ENCODE data around the gene UMODL1. TPM values are rescaled to one million over a fixed set of nuclear protein-coding genes. Genes with fewer than 3 reads are reported as not detected.

The UMODL1 gene
- total and polyA plus RNA-seq, 5 donors from 2014 or later, result 0.05 to 0.35 (median 0.07) TPM; not detected in 1

DNA sequence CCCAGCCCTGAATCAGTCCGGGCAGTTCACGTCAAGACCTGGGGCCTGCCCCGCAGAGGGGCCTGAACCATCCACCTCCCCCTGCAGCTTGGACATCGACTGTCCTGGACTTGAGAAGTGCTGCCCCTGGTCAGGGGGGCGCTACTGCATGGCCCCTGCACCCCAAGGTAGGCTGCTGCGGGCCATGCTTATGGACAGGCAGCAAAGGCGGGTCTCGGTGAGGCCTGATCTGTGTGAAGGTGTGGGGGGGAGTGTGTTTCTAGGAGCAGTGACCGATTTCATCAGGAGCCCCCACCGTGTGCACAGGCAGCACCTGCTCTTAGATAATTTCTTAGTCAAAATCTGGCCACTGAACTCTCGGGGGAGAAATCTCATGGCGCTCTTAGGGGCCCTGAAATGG is 13.0 kb downstream of the UMODL1 start:
- Mint-ChIP-seq H3K36me3 (no peaks in the 10 kb centered on the region), H3K4me3 (no peak overlapping the region), H3K4me1 (peaks cover 0 to 9% (median 1%) of the 10 kb centered on the region in 4 donors), H3K27me3 (peaks cover 13% of the 10 kb centered on the region), H3K27ac (no peak overlapping the region), H3K9me3 (peaks cover 0 to 2% (median 0%) of the 10 kb centered on the region in 7 donors)
- Histone ChIP-seq H3K4me3 (ENCODE audit: low read depth, low read length) (no peak overlapping the region), H3K27ac (ENCODE audit: insufficient read depth, low read length, poor library complexity, severe bottlenecking) (no peak overlapping the region), H3K36me3 (ENCODE audit: control insufficient read depth, insufficient read depth, low read length) (no peaks in the 10 kb centered on the region), H3K9me3 (ENCODE audit: control insufficient read depth in 2 of 2, low read length in 2 of 2) (no peaks in the 10 kb centered on the region), H3K4me1 (ENCODE audit: control insufficient read depth, insufficient read depth, low read length, poor library complexity, severe bottlenecking) (peaks cover 4% of the 10 kb centered on the region), H3K27me3 (ENCODE audit: control insufficient read depth, insufficient read depth, low read length) (no peaks in the 10 kb centered on the region)
- DNase-seq (no peak), ATAC-seq (ENCODE audit: low read depth in 2 of 2) (no peak)

DNA sequence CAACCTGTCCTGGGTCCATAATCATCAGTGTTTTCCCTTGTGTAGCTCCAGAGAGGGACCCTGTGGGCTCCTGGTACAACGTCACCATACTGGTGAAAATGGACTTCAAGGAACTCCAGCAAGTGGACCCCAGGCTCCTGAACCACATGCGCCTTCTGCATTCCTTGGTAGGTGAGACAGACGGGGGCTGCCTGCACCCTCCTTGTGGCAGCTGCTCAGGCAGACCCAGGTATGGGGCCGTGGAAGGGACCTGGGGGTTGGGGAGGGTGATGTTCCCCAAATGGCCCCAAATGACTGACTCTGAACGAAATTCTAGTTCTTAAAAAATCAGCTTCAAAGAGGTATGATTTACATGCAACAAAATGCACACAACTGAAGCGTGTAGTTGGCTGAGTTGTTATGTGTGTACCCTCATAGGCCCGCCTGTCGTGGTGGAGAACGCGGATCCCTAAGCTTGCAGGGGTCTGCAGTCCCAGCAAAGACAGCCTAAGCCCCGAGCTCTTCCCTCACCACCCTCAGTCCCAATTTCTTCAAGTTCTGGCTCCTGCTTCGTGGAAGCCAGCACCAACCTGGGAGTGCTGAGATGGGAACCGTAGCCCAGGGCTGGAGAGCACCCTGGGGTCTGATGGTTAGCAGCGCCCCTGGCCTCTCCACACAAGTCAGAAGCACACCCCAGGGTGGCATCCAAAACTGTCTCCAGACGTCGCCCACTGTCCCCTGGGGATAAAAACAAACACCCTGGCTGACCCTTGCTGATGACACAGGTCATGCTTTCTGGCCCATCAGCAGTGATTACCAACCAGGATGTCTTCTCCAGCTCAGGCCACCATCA is 14.3 kb downstream of the UMODL1 start:
- Mint-ChIP-seq H3K36me3 (no peaks in the 10 kb centered on the region), H3K27ac (no peak overlapping the region), H3K27me3 (peaks cover 7% of the 10 kb centered on the region), H3K4me3 (no peak overlapping the region), H3K9me3 (peaks cover 0 to 2% (median 0%) of the 10 kb centered on the region in 7 donors), H3K4me1 (peaks cover 0 to 22% (median 4%) of the 10 kb centered on the region in 4 donors)
- Histone ChIP-seq H3K4me3 (ENCODE audit: low read depth, low read length) (no peak overlapping the region), H3K9me3 (ENCODE audit: control insufficient read depth in 2 of 2, low read length in 2 of 2) (no peaks in the 10 kb centered on the region), H3K4me1 (ENCODE audit: control insufficient read depth, insufficient read depth, low read length, poor library complexity, severe bottlenecking) (peaks cover 9% of the 10 kb centered on the region), H3K27ac (ENCODE audit: insufficient read depth, low read length, poor library complexity, severe bottlenecking) (no peak overlapping the region), H3K27me3 (ENCODE audit: control insufficient read depth, insufficient read depth, low read length) (no peaks in the 10 kb centered on the region), H3K36me3 (ENCODE audit: control insufficient read depth, insufficient read depth, low read length) (no peaks in the 10 kb centered on the region)
- ATAC-seq (ENCODE audit: low read depth in 2 of 2) (no peak), DNase-seq (no peak)

DNA sequence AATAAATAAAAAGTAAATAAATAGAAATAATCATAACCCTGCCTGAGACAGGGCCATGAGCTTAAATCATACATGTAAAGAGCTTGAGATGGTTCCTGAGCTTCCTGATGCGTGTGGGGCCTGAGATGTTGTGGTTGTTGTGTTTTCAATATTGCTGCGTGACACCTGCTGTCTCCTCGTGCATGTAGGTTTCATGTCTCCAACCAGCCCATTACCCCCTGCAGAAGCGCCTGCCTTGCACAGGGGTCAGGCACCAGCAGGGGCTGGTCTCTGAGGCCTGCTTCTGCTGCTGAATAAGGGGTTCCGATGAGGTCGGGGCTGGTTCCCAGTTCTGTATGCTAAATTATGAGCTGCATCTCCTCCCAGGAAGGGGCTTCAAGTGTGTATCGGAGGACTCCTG is 15.9 kb downstream of the UMODL1 start:
- H3K36me3 ChIP-seq (ENCODE audit: control insufficient read depth, insufficient read depth, low read length), result no peaks in the 10 kb centered on the region
- ATAC-seq (ENCODE audit: low read depth in 2 of 2) (no peak), DNase-seq (no peak)
- no peak overlapping the region for H3K4me3 ChIP-seq (ENCODE audit: low read depth, low read length)
- Mint-ChIP-seq H3K4me1 (peaks cover 0 to 29% (median 4%) of the 10 kb centered on the region in 4 donors), H3K9me3 (peaks cover 0 to 2% (median 0%) of the 10 kb centered on the region in 7 donors), H3K27ac (no peak overlapping the region), H3K36me3 (no peaks in the 10 kb centered on the region), H3K4me3 (no peak overlapping the region), H3K27me3 (peaks cover 4% of the 10 kb centered on the region)
- H3K27me3 ChIP-seq (ENCODE audit: control insufficient read depth, insufficient read depth, low read length), result no peaks in the 10 kb centered on the region
- no peak overlapping the region for H3K27ac ChIP-seq (ENCODE audit: insufficient read depth, low read length, poor library complexity, severe bottlenecking)
- peaks cover 9% of the 10 kb centered on the region for H3K4me1 ChIP-seq (ENCODE audit: control insufficient read depth, insufficient read depth, low read length, poor library complexity, severe bottlenecking)
- no peaks in the 10 kb centered on the region for H3K9me3 ChIP-seq (ENCODE audit: control insufficient read depth in 2 of 2, low read length in 2 of 2)

DNA sequence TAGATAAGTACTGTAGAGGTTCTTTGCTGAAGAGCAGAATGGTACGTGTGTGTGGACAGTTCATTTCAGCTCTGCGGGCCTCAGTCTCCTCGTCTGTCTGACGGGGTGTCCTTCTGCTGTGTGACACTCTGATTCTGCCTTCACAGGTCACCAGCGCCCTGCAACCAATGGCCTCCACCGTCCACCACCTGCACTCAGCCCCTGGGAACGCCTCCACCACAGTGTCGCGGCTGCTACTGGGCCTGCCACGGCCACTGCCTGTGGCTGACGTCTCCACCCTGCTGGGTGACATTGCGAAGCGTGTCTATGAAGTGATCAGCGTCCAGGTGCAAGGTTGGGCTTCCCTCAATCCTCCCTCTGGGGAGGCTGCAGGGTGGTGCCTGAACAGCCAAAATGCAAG is 17.0 kb downstream of the UMODL1 start:
- H3K9me3 ChIP-seq (ENCODE audit: control insufficient read depth in 2 of 2, low read length in 2 of 2), result no peaks in the 10 kb centered on the region
- H3K4me3 ChIP-seq (ENCODE audit: low read depth, low read length), result no peak overlapping the region
- peaks cover 0 to 29% (median 4%) of the 10 kb centered on the region in 4 donors for H3K4me1 Mint-ChIP-seq
- H3K4me1 ChIP-seq (ENCODE audit: control insufficient read depth, insufficient read depth, low read length, poor library complexity, severe bottlenecking), result peaks cover 9% of the 10 kb centered on the region
- H3K36me3 Mint-ChIP-seq, result no peaks in the 10 kb centered on the region
- peaks cover 4% of the 10 kb centered on the region for H3K27me3 Mint-ChIP-seq
- H3K27ac ChIP-seq (ENCODE audit: insufficient read depth, low read length, poor library complexity, severe bottlenecking), result no peak overlapping the region
- H3K36me3 ChIP-seq (ENCODE audit: control insufficient read depth, insufficient read depth, low read length), result no peaks in the 10 kb centered on the region
- H3K9me3 Mint-ChIP-seq, result no peaks in the 10 kb centered on the region
- H3K27ac Mint-ChIP-seq, result no peak overlapping the region
- DNase-seq, result no peak
- H3K4me3 Mint-ChIP-seq, result no peak overlapping the region
- ATAC-seq (ENCODE audit: low read depth in 2 of 2), result no peak
- no peaks in the 10 kb centered on the region for H3K27me3 ChIP-seq (ENCODE audit: control insufficient read depth, insufficient read depth, low read length)

DNA sequence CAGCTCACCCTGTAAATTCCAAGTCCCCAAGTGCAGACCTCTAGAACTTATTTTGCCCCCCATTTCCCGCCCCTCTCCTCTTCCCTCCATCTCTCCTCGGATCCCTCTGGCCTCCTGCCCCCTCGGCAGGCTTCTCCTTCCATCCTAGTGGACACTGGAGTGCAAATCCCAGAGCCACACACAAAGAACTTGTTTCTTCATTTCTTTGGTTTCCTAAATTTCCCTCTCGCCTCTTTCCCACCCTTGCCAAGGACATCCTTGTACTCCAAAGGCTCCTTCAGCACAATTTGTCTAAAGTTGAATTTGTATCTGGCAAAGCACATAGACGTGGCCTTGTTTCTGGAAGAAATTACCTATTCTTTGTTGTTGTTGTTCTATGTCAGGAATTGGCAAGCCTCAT is 17.5 kb downstream of the UMODL1 start:
- no peak for DNase-seq
- H3K4me1 Mint-ChIP-seq, result peaks cover 0 to 29% (median 4%) of the 10 kb centered on the region in 4 donors
- peak overlapping the region in 2 of 3 donors; percentile 75 to 81 for H3K27ac Mint-ChIP-seq

DNA sequence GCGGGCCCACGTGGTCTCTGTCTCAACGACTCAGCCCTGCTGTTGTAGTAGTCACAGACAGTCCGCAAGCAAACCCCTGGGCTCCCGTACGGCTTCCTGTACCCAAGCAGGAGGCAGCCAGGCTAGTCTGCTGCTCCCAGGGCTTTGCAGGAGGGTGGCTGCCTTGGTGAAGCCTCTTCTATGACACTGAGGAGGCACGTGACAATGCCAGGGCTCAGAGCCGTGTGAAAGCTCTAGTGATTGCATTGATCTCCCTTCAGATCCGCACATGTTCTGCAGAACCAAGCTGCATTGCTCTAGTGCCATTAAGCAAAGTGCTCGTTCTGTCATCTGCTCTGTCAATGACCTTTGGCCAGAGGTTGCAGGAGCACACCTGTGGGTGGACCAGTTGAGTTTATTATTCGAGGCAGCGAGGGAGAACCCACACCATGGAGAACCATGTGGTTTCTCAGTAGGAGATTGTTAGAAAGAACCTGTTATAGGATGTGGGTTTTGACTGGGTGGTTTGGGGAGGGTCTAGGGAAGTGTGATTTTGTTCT is 18.0 kb downstream of the UMODL1 start:
- no peaks in the 10 kb centered on the region for H3K9me3 ChIP-seq (ENCODE audit: control insufficient read depth in 2 of 2, low read length in 2 of 2)
- H3K36me3 Mint-ChIP-seq, result no peaks in the 10 kb centered on the region
- H3K4me3 ChIP-seq (ENCODE audit: low read depth, low read length), result no peak overlapping the region
- no peaks in the 10 kb centered on the region for H3K36me3 ChIP-seq (ENCODE audit: control insufficient read depth, insufficient read depth, low read length)
- DNase-seq, result peak in 2 of 3 donors; percentile 34 to 70
- H3K27ac Mint-ChIP-seq, result peak overlapping the region in 2 of 3 donors; percentile 75 to 81
- ATAC-seq (ENCODE audit: low read depth in 2 of 2), result peak in 1 of 2 donors; percentile 52
- peaks cover 9% of the 10 kb centered on the region for H3K4me1 ChIP-seq (ENCODE audit: control insufficient read depth, insufficient read depth, low read length, poor library complexity, severe bottlenecking)
- H3K4me3 Mint-ChIP-seq, result peak overlapping the region in 2 of 4 donors; percentile 57 to 76
- H3K9me3 Mint-ChIP-seq, result no peaks in the 10 kb centered on the region
- peaks cover 0 to 29% (median 4%) of the 10 kb centered on the region in 4 donors for H3K4me1 Mint-ChIP-seq
- no peaks in the 10 kb centered on the region for H3K27me3 ChIP-seq (ENCODE audit: control insufficient read depth, insufficient read depth, low read length)
- H3K27me3 Mint-ChIP-seq, result peaks cover 4% of the 10 kb centered on the region
- no peak overlapping the region for H3K27ac ChIP-seq (ENCODE audit: insufficient read depth, low read length, poor library complexity, severe bottlenecking)

More for the DNA sequence above, 17.5 kb downstream of the UMODL1 start:
- H3K4me1 ChIP-seq (ENCODE audit: control insufficient read depth, insufficient read depth, low read length, poor library complexity, severe bottlenecking), result peaks cover 9% of the 10 kb centered on the region
- H3K9me3 ChIP-seq (ENCODE audit: control insufficient read depth in 2 of 2, low read length in 2 of 2), result no peaks in the 10 kb centered on the region
- no peak for ATAC-seq (ENCODE audit: low read depth in 2 of 2)
- Mint-ChIP-seq H3K36me3 (no peaks in the 10 kb centered on the region), H3K27me3 (peaks cover 4% of the 10 kb centered on the region), H3K9me3 (no peaks in the 10 kb centered on the region), H3K4me3 (peak overlapping the region in 1 of 4 donors; percentile 57)
- no peaks in the 10 kb centered on the region for H3K27me3 ChIP-seq (ENCODE audit: control insufficient read depth, insufficient read depth, low read length)
- no peak overlapping the region for H3K27ac ChIP-seq (ENCODE audit: insufficient read depth, low read length, poor library complexity, severe bottlenecking)
- H3K4me3 ChIP-seq (ENCODE audit: low read depth, low read length), result no peak overlapping the region
- H3K36me3 ChIP-seq (ENCODE audit: control insufficient read depth, insufficient read depth, low read length), result no peaks in the 10 kb centered on the region

DNA sequence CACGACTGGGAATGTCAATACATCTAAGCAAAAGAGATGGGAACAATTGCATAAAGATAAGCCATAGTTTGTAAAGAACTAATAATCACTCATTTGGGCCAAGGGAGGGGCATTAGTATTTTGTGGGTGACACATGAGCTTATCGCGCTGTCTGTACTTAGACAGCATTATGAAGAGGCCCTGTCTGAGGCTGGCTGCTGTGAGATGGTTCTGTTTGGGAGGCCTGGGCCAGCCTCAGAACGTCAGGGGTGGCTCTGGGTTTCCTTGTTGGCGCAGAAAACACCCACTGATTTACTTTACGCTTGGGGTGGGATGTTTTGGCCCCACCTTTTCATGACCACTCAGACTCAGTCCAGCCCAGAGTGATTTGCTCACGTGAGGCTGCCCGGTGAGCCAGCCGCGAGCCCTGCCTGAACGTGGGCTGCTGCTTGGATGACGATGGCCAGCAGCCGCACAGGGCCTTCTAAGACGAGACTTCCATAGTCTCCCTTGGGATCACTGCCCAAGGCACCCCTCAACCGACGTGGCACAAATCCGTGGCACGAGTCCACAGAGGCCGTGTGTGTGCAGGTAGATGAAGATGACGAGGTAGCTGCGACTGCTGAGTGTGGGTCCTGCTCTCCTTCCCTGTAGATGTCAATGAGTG is 18.7 kb downstream of the UMODL1 start:
- Histone ChIP-seq H3K27me3 (ENCODE audit: control insufficient read depth, insufficient read depth, low read length) (no peaks in the 10 kb centered on the region), H3K9me3 (ENCODE audit: control insufficient read depth in 2 of 2, low read length in 2 of 2) (peaks cover 0 to 2% of the 10 kb centered on the region in 2 experiments), H3K27ac (ENCODE audit: insufficient read depth, low read length, poor library complexity, severe bottlenecking) (no peak overlapping the region), H3K4me1 (ENCODE audit: control insufficient read depth, insufficient read depth, low read length, poor library complexity, severe bottlenecking) (peaks cover 9% of the 10 kb centered on the region), H3K36me3 (ENCODE audit: control insufficient read depth, insufficient read depth, low read length) (no peaks in the 10 kb centered on the region), H3K4me3 (ENCODE audit: low read depth, low read length) (no peak overlapping the region)
- ATAC-seq (ENCODE audit: low read depth in 2 of 2), result no peak
- Mint-ChIP-seq H3K4me3 (peak overlapping the region in 2 of 4 donors; percentile 57 to 76), H3K9me3 (no peaks in the 10 kb centered on the region), H3K27ac (peak overlapping the region in 2 of 3 donors; percentile 75 to 83), H3K4me1 (peaks cover 0 to 29% (median 4%) of the 10 kb centered on the region in 4 donors), H3K36me3 (no peaks in the 10 kb centered on the region), H3K27me3 (peaks cover 9% of the 10 kb centered on the region)
- no peak for DNase-seq
